HepG2 (cell line): ENCODE data around the gene RFTN1. TPM values are rescaled to one million over a fixed set of nuclear protein-coding genes. Genes with fewer than 3 reads are reported as not detected.

Experiments
- CAMTA2 ChIP-seq: sonication (generic); formaldehyde crosslinking; IDR thresholded peaks from 2 replicates; pipeline ENCODE4 v1.4.0; 2020; ENCODE audit warnings: mild to moderate bottlenecking, missing genetic modification reagents, borderline replicate concordance
- CBX5 ChIP-seq: sonication (generic); formaldehyde crosslinking; IDR thresholded peaks from 2 replicates; pipeline ENCODE4 v1.4.0; 2020; ENCODE audit warnings: missing genetic modification reagents, borderline replicate concordance
- CENPT ChIP-seq: sonication (generic); formaldehyde crosslinking; IDR thresholded peaks from 2 replicates; pipeline ENCODE4 v1.8.0; 2022; ENCODE audit warnings: low read depth, mild to moderate bottlenecking, moderate library complexity, missing genetic modification reagents
- CREB1 ChIP-seq, 2 experiments: fragments of 450-650 bp in 1 of 2; IDR thresholded peaks; 2 replicates each; pipeline ENCODE4 v1.6.1; 2016 to 2017; ENCODE audit warnings: control low read depth in 1 of 2, mild to moderate bottlenecking in 1 of 2, missing compliant biosample characterization in 1 of 2, missing genetic modification characterization in 1 of 2
- DMAP1 ChIP-seq: IDR thresholded peaks from 2 replicates; pipeline ENCODE4 v1.6.1; 2016
- ELF1 ChIP-seq: sonication (generic); formaldehyde crosslinking; IDR thresholded peaks from 2 replicates; pipeline ENCODE4 v1.4.0; 2020; ENCODE audit warnings: missing genetic modification reagents
- ELF3 ChIP-seq: IDR thresholded peaks from 2 replicates; pipeline ENCODE4 v1.6.1; 2016; ENCODE audit warnings: missing genetic modification reagents, missing compliant biosample characterization
- FOSL2 ChIP-seq: sonication (generic); formaldehyde crosslinking; IDR thresholded peaks from 2 replicates; pipeline ENCODE4 v1.4.0; 2020; ENCODE audit warnings: missing genetic modification reagents
- FOXA3 ChIP-seq: IDR thresholded peaks from 2 replicates; pipeline ENCODE4 v1.6.1; 2016; ENCODE audit warnings: missing genetic modification reagents, missing compliant biosample characterization
- MAFG ChIP-seq: sonication (generic); formaldehyde crosslinking; IDR thresholded peaks from 2 replicates; pipeline ENCODE4 v1.5.1; 2020; ENCODE audit warnings: mild to moderate bottlenecking, missing genetic modification reagents
- MIXL1 ChIP-seq: IDR thresholded peaks from 2 replicates; pipeline ENCODE4 v1.6.1; 2016
- RAD21 ChIP-seq: fragments of 450-650 bp; formaldehyde crosslinking; IDR thresholded peaks from 2 replicates; pipeline ENCODE4 v1.5.0; 2020; ENCODE audit warnings: mild to moderate bottlenecking
- TEAD3 ChIP-seq: optimal IDR thresholded peaks from 2 replicates; pipeline ENCODE3; 2016; ENCODE audit warnings: borderline replicate concordance
- THAP11 ChIP-seq: IDR thresholded peaks from 2 replicates; pipeline ENCODE4 v1.6.1; 2016; ENCODE audit warnings: missing biosample characterization, missing genetic modification reagents
- XRCC5 ChIP-seq: fragments of 200-400 bp; formaldehyde crosslinking; optimal IDR thresholded peaks from 2 replicates; pipeline ENCODE3; 2017; ENCODE audit warnings: mild to moderate bottlenecking, low read length
- ZNF558 ChIP-seq: sonication (generic); formaldehyde crosslinking; IDR thresholded peaks from 2 replicates; pipeline ENCODE4 v1.9.0; 2022; ENCODE audit warnings: mild to moderate bottlenecking, missing genetic modification reagents, borderline replicate concordance
- ZNF644 ChIP-seq: IDR thresholded peaks from 2 replicates; pipeline ENCODE4 v1.6.1; 2016; ENCODE audit warnings: low read depth
- polyA plus RNA-seq, 8 experiments: library from polyadenylated mRNA; depleted of rRNA in 3 of 8; stranded (reverse) in 7 of 8; unstranded in 1 of 8; fragments of >200 nt; fragmentation: Illumina TruSeq in 4 of 8; extraction: Trizol in 4 of 8; gene quantifications; 2 replicates each; pipeline versions ENCODE4 v1.2.1 to v1.2.3, GENCODE V29; 2011 to 2016; ENCODE audit warnings: low read depth in 4 of 8, missing spikeins in 1 of 8, mixed read lengths in 1 of 8; ENCODE audit not compliant: insufficient read depth in 1 of 8
- total RNA-seq, 5 experiments: library from RNA; depleted of rRNA; stranded (reverse); fragments of >200 nt; fragmentation: Illumina TruSeq; extraction: Trizol; gene quantifications; 2 replicates each; pipeline ENCODE4 v1.2.3, GENCODE V29; 2016; ENCODE audit warnings: low read depth in 1 of 5
- TF ChIP-seq, protein P1 (sequence below): IDR thresholded peaks from 2 replicates; pipeline ENCODE4 v1.6.1; 2016; ENCODE audit warnings: low read depth
- TF ChIP-seq, protein P2 (sequence below): IDR thresholded peaks from 2 replicates; pipeline ENCODE4 v1.6.1; 2012; ENCODE audit warnings: low read depth, low read length, improper control_type of control experiment
- TF ChIP-seq, protein P3 (sequence below): IDR thresholded peaks from 2 replicates; pipeline ENCODE4 v1.6.1; 2016; ENCODE audit warnings: low read depth, borderline replicate concordance
- TF ChIP-seq, protein P4 (sequence below): sonication (generic); formaldehyde crosslinking; IDR thresholded peaks from 2 replicates; pipeline ENCODE4 v1.4.0; 2020; ENCODE audit warnings: missing genetic modification reagents, borderline replicate concordance
- TF ChIP-seq, protein P5 (sequence below): sonication (generic); formaldehyde crosslinking; conservative IDR thresholded peaks from 2 replicates; pipeline ENCODE4 v1.8.1; 2023; ENCODE audit warnings: missing genetic modification reagents
- TF ChIP-seq, protein P6 (sequence below): IDR thresholded peaks from 2 replicates; pipeline ENCODE4 v1.6.1; 2012; ENCODE audit warnings: inconsistent platforms
- TF ChIP-seq, protein P7 (sequence below): sonication (generic); formaldehyde crosslinking; IDR thresholded peaks from 2 replicates; pipeline ENCODE4 v1.4.0; 2020; ENCODE audit warnings: missing genetic modification reagents

RFTN1 gene
- total and polyA plus RNA-seq, 2 of the 13 experiments (the other 11 are each of a cell fraction or from before 2014, with no cell fraction given) = not detected

DNA sequence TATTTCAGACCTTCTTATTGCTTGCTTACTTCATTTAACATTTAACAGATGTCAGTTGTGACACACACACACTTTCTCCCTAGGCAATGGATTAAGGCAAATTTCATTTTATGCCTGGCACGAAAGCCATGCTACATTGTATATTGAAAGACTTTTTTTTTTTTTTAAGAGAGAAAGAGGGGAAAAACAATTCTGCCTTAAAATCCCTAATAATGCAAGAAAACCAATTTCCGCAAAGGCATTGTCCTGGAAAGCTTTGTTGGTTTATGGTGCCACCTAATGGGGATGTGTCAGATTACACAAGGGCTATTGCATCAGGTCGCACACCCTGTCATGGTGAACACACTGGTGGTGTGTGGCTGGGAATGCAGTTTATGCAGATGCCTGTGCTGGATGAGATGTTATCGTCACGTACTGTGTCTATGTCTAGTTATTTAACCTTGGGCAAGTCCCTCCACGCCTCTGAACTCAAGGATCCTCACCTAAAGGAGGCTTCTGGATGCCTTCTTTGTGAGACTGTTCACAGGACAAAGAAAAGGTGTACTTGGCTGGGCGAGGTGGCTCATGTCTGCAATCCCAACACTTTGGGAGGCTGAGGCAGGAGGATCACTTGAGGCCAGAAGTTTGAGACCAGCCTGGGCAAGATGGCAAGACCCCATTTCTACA, 37.3 kb upstream of the RFTN1 start (continued):
- TF ChIP-seq ELF1 (CRISPR knock-in tag) = 0 out of 2 replicates have a peak, but pooled peaks have one; percentile 22
- TF ChIP-seq CAMTA2 (CRISPR knock-in tag) = no peak
- peak; percentile 78; the same call in 1 of the 2 replicates for TF ChIP-seq CBX5 (CRISPR knock-in tag)
- TF ChIP-seq FOSL2 (CRISPR knock-in tag) = peak; percentile 62
- TF ChIP-seq RAD21 (CRISPR knock-in tag) = peak; percentile 86; the same call in 1 of the 2 replicates
- TF ChIP-seq, protein P1, sequence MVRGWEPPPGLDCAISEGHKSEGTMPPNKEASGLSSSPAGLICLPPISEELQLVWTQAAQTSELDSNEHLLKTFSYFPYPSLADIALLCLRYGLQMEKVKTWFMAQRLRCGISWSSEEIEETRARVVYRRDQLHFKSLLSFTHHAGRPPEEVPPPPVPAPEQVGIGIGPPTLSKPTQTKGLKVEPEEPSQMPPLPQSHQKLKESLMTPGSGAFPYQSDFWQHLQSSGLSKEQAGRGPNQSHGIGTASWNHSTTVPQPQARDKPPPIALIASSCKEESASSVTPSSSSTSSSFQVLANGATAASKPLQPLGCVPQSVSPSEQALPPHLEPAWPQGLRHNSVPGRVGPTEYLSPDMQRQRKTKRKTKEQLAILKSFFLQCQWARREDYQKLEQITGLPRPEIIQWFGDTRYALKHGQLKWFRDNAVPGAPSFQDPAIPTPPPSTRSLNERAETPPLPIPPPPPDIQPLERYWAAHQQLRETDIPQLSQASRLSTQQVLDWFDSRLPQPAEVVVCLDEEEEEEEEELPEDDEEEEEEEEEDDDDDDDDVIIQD = peak; percentile 25; the same call in 1 of the 2 replicates
- TF ChIP-seq XRCC5 = peak; percentile 50
- TF ChIP-seq TEAD3 (CRISPR knock-in tag) = peak; percentile 77
- TF ChIP-seq, protein P2, sequence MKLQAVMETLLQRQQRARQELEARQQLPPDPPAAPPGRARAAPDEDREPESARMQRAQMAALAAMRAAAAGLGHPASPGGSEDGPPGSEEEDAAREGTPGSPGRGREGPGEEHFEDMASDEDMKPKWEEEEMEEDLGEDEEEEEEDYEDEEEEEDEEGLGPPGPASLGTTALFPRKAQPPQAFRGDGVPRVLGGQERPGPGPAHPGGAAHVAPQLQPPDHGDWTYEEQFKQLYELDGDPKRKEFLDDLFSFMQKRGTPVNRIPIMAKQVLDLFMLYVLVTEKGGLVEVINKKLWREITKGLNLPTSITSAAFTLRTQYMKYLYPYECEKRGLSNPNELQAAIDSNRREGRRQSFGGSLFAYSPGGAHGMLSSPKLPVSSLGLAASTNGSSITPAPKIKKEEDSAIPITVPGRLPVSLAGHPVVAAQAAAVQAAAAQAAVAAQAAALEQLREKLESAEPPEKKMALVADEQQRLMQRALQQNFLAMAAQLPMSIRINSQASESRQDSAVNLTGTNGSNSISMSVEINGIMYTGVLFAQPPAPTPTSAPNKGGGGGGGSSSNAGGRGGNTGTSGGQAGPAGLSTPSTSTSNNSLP = peak; percentile 10; the same call in 1 of the 2 replicates
- TF ChIP-seq THAP11 (CRISPR knock-in tag) = 0 out of 2 replicates have a peak, but pooled peaks have one; percentile 30
- TF ChIP-seq MIXL1 = peak; percentile 77
- 0 out of 2 replicates have a peak, but pooled peaks have one; percentile 28 for TF ChIP-seq DMAP1 (CRISPR knock-in tag)
- peak; percentile 93 for TF ChIP-seq ZNF644 (CRISPR knock-in tag)
- 0 out of 2 replicates have a peak, but pooled peaks have one; percentile 39 for TF ChIP-seq ZNF558 (CRISPR knock-in tag)
- no peak for TF ChIP-seq MAFG (CRISPR knock-in tag)
- TF ChIP-seq, protein P3, sequence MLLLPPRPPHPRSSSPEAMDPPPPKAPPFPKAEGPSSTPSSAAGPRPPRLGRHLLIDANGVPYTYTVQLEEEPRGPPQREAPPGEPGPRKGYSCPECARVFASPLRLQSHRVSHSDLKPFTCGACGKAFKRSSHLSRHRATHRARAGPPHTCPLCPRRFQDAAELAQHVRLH = 0 out of 2 replicates have a peak, but pooled peaks have one; percentile 42
- TF ChIP-seq, protein P4, sequence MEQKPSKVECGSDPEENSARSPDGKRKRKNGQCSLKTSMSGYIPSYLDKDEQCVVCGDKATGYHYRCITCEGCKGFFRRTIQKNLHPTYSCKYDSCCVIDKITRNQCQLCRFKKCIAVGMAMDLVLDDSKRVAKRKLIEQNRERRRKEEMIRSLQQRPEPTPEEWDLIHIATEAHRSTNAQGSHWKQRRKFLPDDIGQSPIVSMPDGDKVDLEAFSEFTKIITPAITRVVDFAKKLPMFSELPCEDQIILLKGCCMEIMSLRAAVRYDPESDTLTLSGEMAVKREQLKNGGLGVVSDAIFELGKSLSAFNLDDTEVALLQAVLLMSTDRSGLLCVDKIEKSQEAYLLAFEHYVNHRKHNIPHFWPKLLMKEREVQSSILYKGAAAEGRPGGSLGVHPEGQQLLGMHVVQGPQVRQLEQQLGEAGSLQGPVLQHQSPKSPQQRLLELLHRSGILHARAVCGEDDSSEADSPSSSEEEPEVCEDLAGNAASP (CRISPR knock-in tag) = 0 out of 2 replicates have a peak, but pooled peaks have one; percentile 19
- no peak for TF ChIP-seq CENPT (CRISPR knock-in tag)
- TF ChIP-seq, protein P5, sequence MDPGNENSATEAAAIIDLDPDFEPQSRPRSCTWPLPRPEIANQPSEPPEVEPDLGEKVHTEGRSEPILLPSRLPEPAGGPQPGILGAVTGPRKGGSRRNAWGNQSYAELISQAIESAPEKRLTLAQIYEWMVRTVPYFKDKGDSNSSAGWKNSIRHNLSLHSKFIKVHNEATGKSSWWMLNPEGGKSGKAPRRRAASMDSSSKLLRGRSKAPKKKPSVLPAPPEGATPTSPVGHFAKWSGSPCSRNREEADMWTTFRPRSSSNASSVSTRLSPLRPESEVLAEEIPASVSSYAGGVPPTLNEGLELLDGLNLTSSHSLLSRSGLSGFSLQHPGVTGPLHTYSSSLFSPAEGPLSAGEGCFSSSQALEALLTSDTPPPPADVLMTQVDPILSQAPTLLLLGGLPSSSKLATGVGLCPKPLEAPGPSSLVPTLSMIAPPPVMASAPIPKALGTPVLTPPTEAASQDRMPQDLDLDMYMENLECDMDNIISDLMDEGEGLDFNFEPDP = no peak
- TF ChIP-seq ELF3 (CRISPR knock-in tag) = peak; percentile 45; the same call in 1 of the 2 replicates
- peak; percentile 65 for TF ChIP-seq FOXA3 (CRISPR knock-in tag)
- peak; percentile 58; the same call in 1 of the 2 replicates for TF ChIP-seq CREB1 (IDR thresholded peaks at IDR 0.05)
- TF ChIP-seq CREB1 (CRISPR knock-in tag; IDR thresholded peaks at IDR 0.05) = no peak
- TF ChIP-seq, protein P6, sequence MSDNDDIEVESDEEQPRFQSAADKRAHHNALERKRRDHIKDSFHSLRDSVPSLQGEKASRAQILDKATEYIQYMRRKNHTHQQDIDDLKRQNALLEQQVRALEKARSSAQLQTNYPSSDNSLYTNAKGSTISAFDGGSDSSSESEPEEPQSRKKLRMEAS = peak; percentile 19; the same call in 1 of the 2 replicates
- TF ChIP-seq, protein P7, sequence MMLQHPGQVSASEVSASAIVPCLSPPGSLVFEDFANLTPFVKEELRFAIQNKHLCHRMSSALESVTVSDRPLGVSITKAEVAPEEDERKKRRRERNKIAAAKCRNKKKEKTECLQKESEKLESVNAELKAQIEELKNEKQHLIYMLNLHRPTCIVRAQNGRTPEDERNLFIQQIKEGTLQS (CRISPR knock-in tag) = peak; percentile 59; the same call in 1 of the 2 replicates
